Mucosa of descending colon (tissue), 3 donors: ENCODE data around the gene NIPBL. TPM values are rescaled to one million over a fixed set of nuclear protein-coding genes. Genes with fewer than 3 reads are reported as not detected.
"Not testable (repeated sequence)": the region's sequence is repeated elsewhere in the genome, so short reads cannot be mapped to it uniquely, and the experiment has no call there.

Source experiments
- ATAC-seq: fragments of 200-7000 bp; cut with Tn5 transposase; one replicate; pipeline ENCODE4 v1.9.1; 2020; ENCODE audit warnings: mild to moderate bottlenecking, moderate library complexity
- DNase-seq, 3 donors: peaks; one replicate each; pipeline ENCODE4 v3.0.0-alpha.2; 2020
- H3K36me3 ChIP-seq: fragments of 200-600 bp; one replicate; pipeline ENCODE4 v1.8.0; 2021; ENCODE audit warnings: low read depth, mild to moderate bottlenecking
- H3K4me1 ChIP-seq: fragments of 200-600 bp; one replicate; pipeline ENCODE4 v1.8.0; 2021; ENCODE audit warnings: low read depth, mild to moderate bottlenecking
- H3K4me3 ChIP-seq: fragments of 200-600 bp; one replicate; pipeline ENCODE4 v1.8.0; 2021; ENCODE audit warnings: mild to moderate bottlenecking
- H3K9me3 ChIP-seq: fragments of 200-600 bp; one replicate; pipeline ENCODE4 v1.8.0; 2021; ENCODE audit warnings: mild to moderate bottlenecking
- CTCF ChIP-seq: fragments of 200-600 bp; IDR thresholded peaks from one replicate; pipeline ENCODE4 v1.8.0; 2022; ENCODE audit warnings: antibody characterized with exemption, mild to moderate bottlenecking
- intact Hi-C, 2 donors: fragments of 100-400 bp; cut with DNase I in 1 of 2; cut with micrococcal nuclease in 1 of 2; formaldehyde crosslinking; loops; one replicate each; pipeline versions ENCODE4 v1.11.0 to v1.11.1; 2022; cut with DNase I, micrococcal nuclease
- total RNA-seq, 3 donors: library from RNA; stranded (reverse); fragmentation: NEBNext Ultra II Directional in 2 of 3; extraction: Animal tissue kit (Norgen Biotek cat#: 25700) in 2 of 3; gene quantifications; one replicate each; pipeline versions ENCODE4 v1.2.1 to v1.2.4, GENCODE V29; 2021 to 2023
- donor health status: DM: no; HTN: no; CAD: no; lungs with moderate emphysema.
- donor health status: DM: no; HTN: no; CAD: no.
- donor health status: DM: no; HTN: yes; CAD: no.

Gene NIPBL
- total RNA-seq, 3 donors from 2014 or later: 50.4 to 80.8 (median 77.2) TPM

GRCh38 chr5:37090123-37090726 is 213.7 kb downstream of the NIPBL start:
- no peak overlapping the region for H3K4me3 ChIP-seq
- DNase-seq: no peak
- peaks cover 21% of the 10 kb centered on the region for H3K9me3 ChIP-seq
- TF ChIP-seq CTCF: no peak
- no peak for ATAC-seq
- no peaks in the 10 kb centered on the region for H3K4me1 ChIP-seq
- no peaks in the 10 kb centered on the region for H3K36me3 ChIP-seq
- intact Hi-C loops: no loop called here

- Histone ChIP-seq H3K9me3 (peaks cover 21% of the 10 kb centered on the region), H3K4me1 (no peaks in the 10 kb centered on the region), H3K36me3 (no peaks in the 10 kb centered on the region), H3K4me3 (no peak overlapping the region)
- intact Hi-C loops: no loop called here
- DNase-seq (no peak), ATAC-seq (no peak)
- TF ChIP-seq CTCF: no peak
Measured at GRCh38 chr5:37090781-37091180, 214.2 kb downstream of the NIPBL start.

- H3K4me3 ChIP-seq, H3K4me1 ChIP-seq, H3K36me3 ChIP-seq, intact Hi-C loops: not testable (repeated sequence)
- ATAC-seq: peak; percentile 83
- H3K9me3 ChIP-seq: peaks cover 20% of the 10 kb centered on the region
- DNase-seq: peak in 2 of 3 donors; percentile 56
Measured at GRCh38 chr5:37093795-37094194, 217.2 kb downstream of the NIPBL start.

- H3K36me3 ChIP-seq, H3K4me3 ChIP-seq, H3K4me1 ChIP-seq, intact Hi-C loops, DNase-seq, ATAC-seq: not testable (repeated sequence)
- H3K9me3 ChIP-seq: peaks cover 42% of the 10 kb centered on the region
Measured at GRCh38 chr5:37099267-37099666, 222.7 kb downstream of the NIPBL start.

GRCh38 chr5:37103302-37103701 is 226.7 kb downstream of the NIPBL start:
- Histone ChIP-seq H3K4me3 (no peak overlapping the region), H3K9me3 (peaks cover 22% of the 10 kb centered on the region), H3K36me3 (no peaks in the 10 kb centered on the region), H3K4me1 (no peaks in the 10 kb centered on the region)
- no peak for ATAC-seq
- intact Hi-C loops: no loop called here
- no peak for TF ChIP-seq CTCF
- DNase-seq: no peak

DNA sequence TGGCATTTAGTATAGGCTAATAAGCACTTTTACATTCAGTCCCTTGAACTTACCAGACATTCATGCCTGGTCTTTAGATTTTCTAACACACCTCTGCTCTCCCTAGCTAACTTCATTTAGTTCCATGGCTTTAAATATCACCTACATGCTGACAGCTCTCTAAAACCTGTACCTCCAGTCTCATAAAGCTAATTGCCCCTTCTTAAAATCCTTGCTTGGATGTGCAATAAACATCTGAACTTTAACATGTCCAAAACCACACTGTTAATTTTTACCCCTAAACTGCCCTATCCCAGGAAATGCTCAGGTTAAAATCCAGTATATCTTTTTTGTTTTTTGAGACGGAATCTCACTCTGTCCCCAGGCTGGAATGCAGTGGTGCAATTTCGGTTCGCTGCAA is 232.8 kb downstream of the NIPBL start:
- H3K4me3 ChIP-seq: no peak overlapping the region
- peaks cover 6% of the 10 kb centered on the region for H3K4me1 ChIP-seq
- ATAC-seq (peak; percentile 84), DNase-seq (no peak)
- H3K9me3 ChIP-seq: no peaks in the 10 kb centered on the region
- TF ChIP-seq CTCF: no peak
- intact Hi-C loops: no loop called here
- no peaks in the 10 kb centered on the region for H3K36me3 ChIP-seq

- ATAC-seq (peak; percentile 75), DNase-seq (no peak)
- intact Hi-C loops: no loop called here
- H3K4me1 ChIP-seq: peaks cover 6% of the 10 kb centered on the region
- H3K36me3 ChIP-seq: no peaks in the 10 kb centered on the region
- H3K9me3 ChIP-seq: no peaks in the 10 kb centered on the region
- no peak for TF ChIP-seq CTCF
- no peak overlapping the region for H3K4me3 ChIP-seq
Measured at GRCh38 chr5:37110135-37110534, 233.6 kb downstream of the NIPBL start.
